Colonic mucosa (tissue), 4 donors: ENCODE data around the gene SPEF2. TPM values are rescaled to one million over a fixed set of nuclear protein-coding genes. Genes with fewer than 3 reads are reported as not detected.

ENCODE experiments used
- DNase-seq: peaks from one replicate; pipeline ENCODE4 v3.0.0-alpha.2; 2020
- H3K27ac ChIP-seq: fragments of 200-600 bp; one replicate; pipeline ENCODE4 v1.8.0; 2021
- H3K27me3 ChIP-seq: fragments of 200-600 bp; one replicate; pipeline ENCODE4 v1.8.0; 2021
- H3K36me3 ChIP-seq: fragments of 200-600 bp; one replicate; pipeline ENCODE4 v1.8.0; 2021
- H3K4me1 ChIP-seq: fragments of 200-600 bp; one replicate; pipeline ENCODE4 v1.8.0; 2021; ENCODE audit warnings: mild to moderate bottlenecking
- H3K4me3 ChIP-seq: fragments of 200-600 bp; one replicate; pipeline ENCODE4 v1.8.0; 2021
- H3K9ac ChIP-seq, 2 donors: one replicate each; pipeline ENCODE4 v1.7.0; 2013; ENCODE audit warnings: control low read depth in 2 of 2, low read depth in 2 of 2, low read length in 2 of 2
- H3K9me3 ChIP-seq: fragments of 200-600 bp; one replicate; pipeline ENCODE4 v1.8.0; 2021
- intact Hi-C: fragments of 100-400 bp; cut with DNase I; formaldehyde crosslinking; loops from one replicate; pipeline ENCODE4 v1.14.1; 2022
- total RNA-seq, 2 donors: library from RNA; stranded (reverse); fragmentation: NEBNext Ultra II Directional in 1 of 2; extraction: Animal tissue kit (Norgen Biotek cat#: 25700) in 1 of 2; gene quantifications; one replicate each; pipeline ENCODE4 v1.2.1, GENCODE V29; 2021
- TF ChIP-seq, protein P1 (sequence below): fragments of 200-600 bp; IDR thresholded peaks from one replicate; pipeline ENCODE4 v1.8.0; 2022; ENCODE audit warnings: antibody characterized with exemption, mild to moderate bottlenecking
- donor health status: healthy.
- donor health status: DM: no; HTN: no; CAD: no.
- donor health status: DM: no; HTN: no; CAD: no.

Gene SPEF2, protein sequence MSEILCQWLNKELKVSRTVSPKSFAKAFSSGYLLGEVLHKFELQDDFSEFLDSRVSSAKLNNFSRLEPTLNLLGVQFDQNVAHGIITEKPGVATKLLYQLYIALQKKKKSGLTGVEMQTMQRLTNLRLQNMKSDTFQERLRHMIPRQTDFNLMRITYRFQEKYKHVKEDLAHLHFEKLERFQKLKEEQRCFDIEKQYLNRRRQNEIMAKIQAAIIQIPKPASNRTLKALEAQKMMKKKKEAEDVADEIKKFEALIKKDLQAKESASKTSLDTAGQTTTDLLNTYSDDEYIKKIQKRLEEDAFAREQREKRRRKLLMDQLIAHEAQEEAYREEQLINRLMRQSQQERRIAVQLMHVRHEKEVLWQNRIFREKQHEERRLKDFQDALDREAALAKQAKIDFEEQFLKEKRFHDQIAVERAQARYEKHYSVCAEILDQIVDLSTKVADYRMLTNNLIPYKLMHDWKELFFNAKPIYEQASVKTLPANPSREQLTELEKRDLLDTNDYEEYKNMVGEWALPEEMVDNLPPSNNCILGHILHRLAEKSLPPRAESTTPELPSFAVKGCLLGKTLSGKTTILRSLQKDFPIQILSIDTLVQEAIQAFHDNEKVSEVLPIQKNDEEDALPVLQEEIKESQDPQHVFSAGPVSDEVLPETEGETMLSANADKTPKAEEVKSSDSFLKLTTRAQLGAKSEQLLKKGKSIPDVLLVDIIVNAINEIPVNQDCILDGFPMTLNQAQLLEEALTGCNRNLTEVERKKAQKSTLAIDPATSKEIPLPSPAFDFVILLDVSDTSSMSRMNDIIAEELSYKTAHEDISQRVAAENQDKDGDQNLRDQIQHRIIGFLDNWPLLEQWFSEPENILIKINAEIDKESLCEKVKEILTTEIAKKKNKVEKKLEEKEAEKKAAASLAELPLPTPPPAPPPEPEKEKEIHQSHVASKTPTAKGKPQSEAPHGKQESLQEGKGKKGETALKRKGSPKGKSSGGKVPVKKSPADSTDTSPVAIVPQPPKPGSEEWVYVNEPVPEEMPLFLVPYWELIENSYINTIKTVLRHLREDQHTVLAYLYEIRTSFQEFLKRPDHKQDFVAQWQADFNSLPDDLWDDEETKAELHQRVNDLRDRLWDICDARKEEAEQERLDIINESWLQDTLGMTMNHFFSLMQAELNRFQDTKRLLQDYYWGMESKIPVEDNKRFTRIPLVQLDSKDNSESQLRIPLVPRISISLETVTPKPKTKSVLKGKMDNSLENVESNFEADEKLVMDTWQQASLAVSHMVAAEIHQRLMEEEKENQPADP (N-terminal part only)
- total RNA-seq: 1 to 10 TPM; 3.3 to 6.0 TPM

DNA sequence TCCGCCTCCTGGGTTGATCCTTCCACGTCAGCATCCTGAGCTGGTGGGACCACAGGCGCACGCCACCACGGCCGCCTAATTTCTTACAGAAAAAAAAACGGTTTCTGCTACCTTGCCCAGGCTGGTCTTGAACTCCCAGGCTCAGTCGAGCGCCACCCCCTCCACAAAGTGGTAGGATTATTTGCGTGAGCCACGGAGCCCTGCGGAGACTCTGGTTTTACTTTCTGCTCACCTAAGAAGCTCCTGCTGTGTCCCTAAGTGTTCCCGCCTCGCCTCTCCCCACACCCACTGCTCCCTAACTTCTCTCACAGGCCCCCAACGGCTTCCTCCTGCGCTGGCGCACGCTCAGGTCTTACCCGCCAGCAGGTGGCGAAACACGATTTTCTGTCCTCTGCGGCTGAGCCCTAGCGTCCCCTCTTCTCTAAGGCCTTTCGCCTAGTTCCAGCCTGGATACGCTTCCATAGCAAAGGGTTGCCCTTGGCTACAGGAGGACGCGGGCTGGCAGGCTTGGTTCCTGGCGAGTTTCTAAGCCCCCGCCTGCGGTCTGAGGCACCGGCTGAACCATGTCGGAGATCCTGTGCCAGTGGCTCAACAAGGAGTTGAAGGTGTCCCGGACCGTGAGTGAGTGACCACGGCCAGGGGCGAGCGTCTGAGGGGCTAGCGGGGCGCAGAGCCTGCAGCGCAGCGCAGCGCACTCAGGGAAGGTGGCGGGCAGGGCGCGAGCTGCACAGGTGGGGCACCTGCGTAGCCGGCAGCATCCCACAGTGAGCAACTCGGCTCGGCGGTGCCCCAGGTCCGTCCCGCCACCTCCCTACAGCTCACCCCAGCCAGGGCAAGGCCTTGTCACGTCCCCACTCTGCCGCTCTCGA lies at the start of gene SPEF2:
Gene SPEF2, plus strand, starts transcription at position 429 of the 869 bp plus-strand sequence. Its CDS starts 135 bp downstream, at position 564.
- Histone ChIP-seq H3K27me3 (no peaks in the 10 kb centered on the region), H3K36me3 (no peaks in the 10 kb centered on the region), H3K9me3 (no peaks in the 10 kb centered on the region), H3K4me3 (peak within 1 kb of the TSS; percentile 77), H3K27ac (no peak within 1 kb of the TSS), H3K4me1 (peaks cover 5% of the 10 kb centered on the region), H3K9ac (peak within 1 kb of the TSS; percentile 72 to 87)
- intact Hi-C loops: loop anchor here (5.0 kb wide), 2 partner anchors 305 to 525 kb away; no protein-coding TSS in a partner anchor
- TF ChIP-seq, protein P1, sequence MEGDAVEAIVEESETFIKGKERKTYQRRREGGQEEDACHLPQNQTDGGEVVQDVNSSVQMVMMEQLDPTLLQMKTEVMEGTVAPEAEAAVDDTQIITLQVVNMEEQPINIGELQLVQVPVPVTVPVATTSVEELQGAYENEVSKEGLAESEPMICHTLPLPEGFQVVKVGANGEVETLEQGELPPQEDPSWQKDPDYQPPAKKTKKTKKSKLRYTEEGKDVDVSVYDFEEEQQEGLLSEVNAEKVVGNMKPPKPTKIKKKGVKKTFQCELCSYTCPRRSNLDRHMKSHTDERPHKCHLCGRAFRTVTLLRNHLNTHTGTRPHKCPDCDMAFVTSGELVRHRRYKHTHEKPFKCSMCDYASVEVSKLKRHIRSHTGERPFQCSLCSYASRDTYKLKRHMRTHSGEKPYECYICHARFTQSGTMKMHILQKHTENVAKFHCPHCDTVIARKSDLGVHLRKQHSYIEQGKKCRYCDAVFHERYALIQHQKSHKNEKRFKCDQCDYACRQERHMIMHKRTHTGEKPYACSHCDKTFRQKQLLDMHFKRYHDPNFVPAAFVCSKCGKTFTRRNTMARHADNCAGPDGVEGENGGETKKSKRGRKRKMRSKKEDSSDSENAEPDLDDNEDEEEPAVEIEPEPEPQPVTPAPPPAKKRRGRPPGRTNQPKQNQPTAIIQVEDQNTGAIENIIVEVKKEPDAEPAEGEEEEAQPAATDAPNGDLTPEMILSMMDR: peak; percentile 58
- peak; percentile 84 for DNase-seq

DNA sequence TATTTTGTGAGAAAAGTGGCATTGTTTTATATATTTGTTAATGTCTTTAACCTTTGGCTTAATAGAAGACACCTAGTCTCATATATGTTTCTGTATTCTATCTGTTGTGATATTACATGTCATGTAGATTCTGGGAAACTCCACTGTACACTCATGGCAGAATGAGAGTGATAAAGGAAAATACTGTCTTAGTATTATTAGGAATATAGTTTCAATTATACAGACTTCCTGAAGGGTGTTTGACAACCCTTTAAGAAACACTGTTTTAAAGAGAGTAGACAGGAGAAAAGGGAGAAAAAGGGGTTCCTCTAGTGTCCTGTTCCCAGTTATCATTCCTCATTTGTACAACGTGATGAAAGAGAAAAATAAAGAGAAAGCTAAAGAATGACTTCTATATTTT lies 42.1 kb upstream of the SPEF2 start:
- Histone ChIP-seq H3K36me3 (no peaks in the 10 kb centered on the region), H3K9ac (no peak overlapping the region), H3K27ac (no peak overlapping the region), H3K4me1 (no peaks in the 10 kb centered on the region), H3K27me3 (no peaks in the 10 kb centered on the region), H3K4me3 (no peak overlapping the region), H3K9me3 (no peaks in the 10 kb centered on the region)
- TF ChIP-seq, protein P1: no peak
- intact Hi-C loops: no loop called here
- no peak for DNase-seq

GRCh38 chr5:35587419-35587818 lies 30.2 kb upstream of the SPEF2 start:
- H3K9me3 ChIP-seq: no peaks in the 10 kb centered on the region
- H3K27ac ChIP-seq: no peak overlapping the region
- no peak overlapping the region for H3K9ac ChIP-seq
- no peak overlapping the region for H3K4me3 ChIP-seq
- H3K36me3 ChIP-seq: no peaks in the 10 kb centered on the region
- TF ChIP-seq, protein P1: no peak
- H3K27me3 ChIP-seq: no peaks in the 10 kb centered on the region
- H3K4me1 ChIP-seq: no peaks in the 10 kb centered on the region
- no peak for DNase-seq
- intact Hi-C loops: no loop called here

GRCh38 chr5:35593338-35593737 lies 24.3 kb upstream of the SPEF2 start:
- intact Hi-C loops: no loop called here
- Histone ChIP-seq H3K27me3 (no peaks in the 10 kb centered on the region), H3K36me3 (no peaks in the 10 kb centered on the region), H3K9me3 (no peaks in the 10 kb centered on the region), H3K27ac (no peak overlapping the region), H3K4me3 (no peak overlapping the region), H3K4me1 (no peaks in the 10 kb centered on the region), H3K9ac (no peak overlapping the region)
- TF ChIP-seq, protein P1: no peak
- no peak for DNase-seq
